Midbrain (tissue), 1 donor: ENCODE results near the gene EXOC7.
"Not testable (repeated sequence)": the region's sequence is repeated elsewhere in the genome, so short reads cannot be mapped to it uniquely, and the experiment has no call there.

Experiments used
- DNase-seq: peaks from one replicate; lab custom pipeline; 2025; lab: John Stamatoyannopoulos, UW

EXOC7 gene

DNA sequence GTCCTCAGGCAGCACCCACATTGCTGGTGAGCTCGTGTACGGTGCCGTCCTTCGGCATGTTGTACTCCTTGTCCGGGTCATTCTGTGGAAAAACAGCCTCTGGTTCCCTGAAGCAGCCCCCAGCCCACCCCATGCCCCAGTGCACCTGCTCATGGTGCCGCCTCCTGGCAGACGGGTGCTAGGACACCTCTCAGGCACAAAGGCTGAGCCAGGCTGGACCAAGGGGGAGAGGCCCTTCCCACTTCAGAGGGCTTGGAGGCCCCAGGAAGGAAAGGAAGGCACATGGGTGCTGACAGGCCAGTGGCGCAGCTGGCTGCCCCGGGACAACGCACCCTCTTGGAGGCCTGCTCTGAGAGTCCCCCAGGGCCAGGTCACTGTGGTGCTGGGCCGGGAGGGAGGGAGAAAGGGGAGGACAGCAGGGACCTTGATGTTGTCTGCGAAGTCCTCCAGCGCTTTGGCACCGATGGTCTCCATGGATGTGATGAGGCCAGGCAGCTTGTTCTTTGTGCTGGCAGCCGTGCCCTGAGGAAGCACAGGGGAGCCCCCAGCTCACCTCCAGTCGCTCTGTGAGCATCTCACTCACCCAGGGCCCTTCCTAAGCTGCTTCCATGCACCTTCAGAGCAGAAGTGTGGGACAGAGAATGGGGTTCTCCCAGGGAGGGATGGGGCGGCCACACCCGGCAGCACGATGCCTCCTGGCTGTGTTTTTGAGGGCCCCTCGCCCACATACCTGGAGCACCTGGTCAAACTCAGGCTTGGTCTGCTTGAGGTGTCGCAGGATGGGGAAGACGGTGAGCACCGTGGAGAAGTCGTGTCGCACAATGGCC lies 15.3 kb downstream of the EXOC7 start:
- no peak for DNase-seq

DNA sequence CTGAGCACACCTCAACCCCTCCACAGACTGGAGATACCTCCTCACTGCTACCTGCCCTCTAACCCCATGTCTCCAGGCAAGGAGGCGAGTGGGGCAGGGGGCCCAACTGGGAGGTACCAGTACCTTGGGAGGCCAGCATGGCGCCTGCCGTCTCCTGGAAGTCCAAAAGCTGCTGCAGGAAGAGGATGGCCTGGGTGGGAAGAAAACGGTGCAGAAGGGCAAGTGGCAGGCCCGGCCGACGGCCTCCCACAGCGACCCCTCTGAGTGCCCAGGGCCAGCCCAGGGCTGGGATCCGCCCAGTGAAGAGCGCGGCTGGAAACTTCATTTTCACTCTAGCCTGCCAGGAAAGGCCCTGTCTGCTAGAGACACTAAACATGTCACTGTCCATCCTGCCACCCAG lies 16.1 kb downstream of the EXOC7 start:
- DNase-seq = no peak

DNA sequence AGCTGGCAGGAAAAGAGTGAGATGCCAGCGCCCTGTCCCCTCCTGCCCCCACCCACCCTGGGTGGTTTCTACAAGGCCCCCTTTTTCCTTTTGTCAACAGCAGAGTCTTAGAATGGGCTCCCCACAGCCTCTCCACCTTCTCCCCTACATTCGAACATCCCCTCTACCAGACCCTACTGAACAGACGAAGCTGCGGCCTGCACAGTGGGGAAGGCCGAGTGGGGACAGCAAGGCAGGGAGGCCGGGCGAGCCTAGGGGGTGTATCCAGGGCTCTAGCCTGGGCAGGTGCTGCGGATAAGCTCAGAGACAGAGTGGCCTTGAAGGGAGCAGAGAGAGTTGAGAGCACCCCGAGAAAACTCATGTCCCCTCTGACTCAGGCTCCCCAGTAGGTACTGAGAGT lies 17.2 kb downstream of the EXOC7 start:
- DNase-seq = no peak

DNA sequence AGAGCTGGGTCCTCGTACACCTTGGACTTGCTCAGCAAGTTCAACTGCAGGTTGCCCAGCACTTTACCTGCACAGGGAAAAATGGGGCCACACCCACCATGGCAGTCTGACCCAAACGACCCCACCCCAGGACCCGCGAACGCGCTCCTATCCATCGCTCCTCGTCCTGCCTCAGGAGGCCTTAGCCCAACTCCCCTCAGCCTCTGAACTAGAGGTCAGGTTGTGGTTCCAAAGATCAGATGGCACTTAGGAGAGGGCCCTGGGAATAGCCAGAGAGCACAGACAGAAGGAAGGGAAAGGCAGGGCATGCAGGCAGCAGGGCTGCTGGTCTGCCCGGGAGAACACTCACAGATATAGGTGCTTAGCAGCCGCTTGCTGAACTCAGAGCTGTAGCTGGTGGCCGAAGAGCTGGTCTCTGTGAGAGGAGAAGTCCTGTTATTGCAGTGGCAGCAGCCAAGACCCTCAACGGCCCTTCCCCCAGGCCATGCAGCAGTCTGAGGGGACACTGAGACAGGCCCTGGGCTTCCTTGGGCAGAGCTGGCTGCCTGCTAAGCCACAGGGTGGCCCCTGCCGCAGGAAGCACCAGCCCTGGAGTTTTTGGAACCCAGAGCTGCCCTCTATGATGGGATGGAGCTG lies 17.7 kb downstream of the EXOC7 start:
- DNase-seq = no peak

DNA sequence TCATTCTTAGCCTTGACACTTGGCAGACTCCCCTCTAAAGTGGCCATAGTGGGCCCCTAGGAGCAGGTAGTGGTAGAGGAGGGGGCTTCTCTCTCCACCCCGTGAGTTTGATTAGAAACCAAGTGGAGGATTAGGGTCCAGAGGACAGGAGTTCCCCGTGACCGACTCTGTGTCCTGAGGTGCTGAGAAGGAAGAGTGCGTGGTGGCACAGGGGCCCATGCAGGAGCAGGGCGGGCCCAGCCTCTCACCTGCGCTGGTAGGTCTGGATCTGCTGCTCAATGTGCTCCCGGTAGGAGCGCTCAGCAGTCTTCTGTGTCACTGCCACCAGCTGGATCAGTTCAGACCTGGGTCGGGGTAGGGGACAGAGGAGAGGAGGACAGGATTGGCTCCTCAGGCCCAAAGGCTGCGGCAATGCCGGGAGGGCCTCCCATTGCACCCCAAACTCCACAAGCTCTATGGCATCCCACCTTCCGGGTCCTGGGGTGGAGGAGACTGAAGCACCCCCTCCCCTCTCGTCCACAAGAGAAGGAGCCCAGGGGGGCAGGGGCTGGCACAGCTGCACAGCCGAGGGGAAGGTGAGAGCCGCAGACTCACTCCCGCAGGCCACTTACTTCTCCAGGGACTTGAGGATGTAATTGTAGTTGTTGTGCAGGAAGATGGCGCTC lies 18.4 kb downstream of the EXOC7 start:
- no peak for DNase-seq

DNA sequence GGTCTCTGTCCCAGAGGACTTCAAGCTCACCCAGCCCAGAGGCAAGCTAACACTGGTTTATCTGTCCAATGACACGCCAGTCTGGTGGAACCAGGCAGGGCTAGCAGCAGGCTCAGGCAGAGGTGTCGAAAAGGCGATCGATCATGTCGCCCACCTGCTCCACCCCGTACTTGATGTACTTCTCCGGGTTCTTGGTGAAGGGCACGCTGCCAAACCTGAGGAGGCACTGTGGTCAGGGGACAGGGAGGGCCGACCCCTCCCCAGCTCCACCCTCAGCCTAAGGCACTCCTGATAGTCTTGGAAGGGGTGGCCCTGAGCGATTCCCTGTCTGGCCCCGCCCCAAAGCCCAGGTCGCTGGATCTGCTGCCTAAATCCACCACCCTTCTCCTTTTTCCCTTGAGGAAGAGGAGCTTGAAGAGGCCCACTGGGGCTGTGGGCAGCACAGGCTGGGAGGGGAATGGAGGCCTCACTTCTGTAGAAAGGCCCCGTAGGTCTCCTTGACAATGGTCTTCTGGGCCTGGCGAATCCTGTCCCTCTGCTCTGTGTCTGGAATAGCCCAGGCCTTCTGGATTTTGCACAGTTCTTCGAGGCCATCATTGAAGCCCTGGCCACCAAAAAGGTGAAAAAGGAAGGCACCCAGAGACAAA lies 19.9 kb downstream of the EXOC7 start:
- no peak for DNase-seq

DNA sequence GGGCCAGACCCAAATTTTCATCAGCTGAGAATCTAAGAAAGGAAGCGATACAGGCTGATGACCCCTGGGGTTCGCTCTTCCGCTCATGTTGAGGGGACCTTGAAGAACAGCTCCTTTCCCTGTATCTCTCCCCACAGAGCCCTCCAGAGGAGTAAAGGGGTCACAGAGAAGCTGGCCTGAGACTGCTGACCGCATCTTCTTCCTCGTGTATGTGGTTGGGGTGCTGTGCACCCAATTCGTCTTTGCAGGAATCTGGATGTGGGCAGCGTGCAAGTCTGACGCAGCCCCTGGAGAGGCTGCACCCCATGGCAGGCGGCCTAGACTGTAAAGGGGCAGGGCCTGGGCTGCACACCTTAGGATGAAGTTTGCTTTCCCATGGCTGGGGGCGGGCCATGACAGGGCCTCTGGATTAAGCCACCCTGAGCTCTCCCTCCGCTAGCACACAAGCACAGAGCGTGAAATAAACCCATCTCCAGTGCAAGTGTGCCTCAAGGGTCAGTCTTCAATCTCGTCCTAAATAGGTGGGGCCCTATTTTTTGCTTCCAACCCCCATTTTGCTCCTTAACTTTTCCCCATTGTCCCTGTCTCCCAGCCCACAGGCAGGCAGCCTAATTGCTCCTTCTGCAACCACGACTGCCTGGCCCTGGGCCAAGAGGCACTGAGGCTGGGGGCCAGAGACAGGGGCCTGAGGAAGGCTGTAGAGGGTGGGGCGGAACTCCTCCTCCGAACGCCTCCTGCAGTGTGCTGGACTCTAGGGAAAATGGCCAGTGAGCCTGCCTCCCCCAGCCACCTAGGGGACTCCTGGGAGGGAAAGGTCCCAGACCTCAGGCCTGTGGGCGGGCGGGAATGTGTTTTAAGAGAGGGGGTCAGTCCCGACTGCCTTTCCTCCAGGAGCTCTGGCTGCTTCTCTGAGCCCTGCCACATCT lies 21.0 kb downstream of the EXOC7 start:
- no peak for DNase-seq

DNA sequence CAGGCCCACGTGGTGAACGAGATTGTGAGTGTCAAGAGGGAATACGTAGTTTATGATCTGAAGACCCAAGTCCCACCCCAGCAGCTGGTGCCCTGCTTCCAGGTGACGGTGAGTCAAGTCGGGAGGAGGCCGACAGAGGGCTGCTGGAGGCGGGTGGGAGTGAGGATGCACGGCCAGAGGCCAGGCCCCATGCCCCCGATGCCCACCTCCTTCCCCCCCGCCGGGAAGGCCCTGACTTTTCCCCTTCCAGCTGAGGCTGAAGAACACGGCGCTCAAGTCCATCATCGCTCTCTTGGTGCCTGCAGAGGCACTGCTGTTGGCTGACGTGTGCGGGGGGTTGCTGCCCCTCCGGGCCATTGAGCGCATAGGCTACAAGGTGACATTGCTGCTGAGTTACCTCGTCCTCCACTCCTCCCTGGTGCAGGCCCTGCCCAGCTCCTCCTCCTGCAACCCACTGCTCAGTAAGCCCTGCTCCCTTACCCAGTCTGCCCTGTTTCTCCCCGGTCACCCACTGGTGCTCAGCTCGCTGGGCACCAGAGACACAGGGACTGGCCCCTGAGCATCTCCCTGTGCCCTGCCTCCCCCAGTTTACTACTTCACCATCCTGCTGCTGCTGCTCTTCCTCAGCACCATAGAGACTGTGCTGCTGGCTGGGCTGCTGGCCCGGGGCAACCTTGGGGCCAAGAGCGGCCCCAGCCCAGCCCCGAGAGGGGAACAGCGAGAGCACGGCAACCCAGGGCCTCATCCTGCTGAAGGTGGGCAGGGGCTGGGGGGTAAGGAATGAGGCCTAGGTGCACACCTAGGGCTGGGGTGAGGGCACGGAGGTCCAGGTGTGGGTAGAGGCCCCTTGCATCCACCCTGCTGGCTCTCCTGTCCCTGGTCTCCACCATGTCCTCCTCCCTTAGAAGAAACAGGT lies 22.0 kb downstream of the EXOC7 start:
- DNase-seq = no peak

DNA sequence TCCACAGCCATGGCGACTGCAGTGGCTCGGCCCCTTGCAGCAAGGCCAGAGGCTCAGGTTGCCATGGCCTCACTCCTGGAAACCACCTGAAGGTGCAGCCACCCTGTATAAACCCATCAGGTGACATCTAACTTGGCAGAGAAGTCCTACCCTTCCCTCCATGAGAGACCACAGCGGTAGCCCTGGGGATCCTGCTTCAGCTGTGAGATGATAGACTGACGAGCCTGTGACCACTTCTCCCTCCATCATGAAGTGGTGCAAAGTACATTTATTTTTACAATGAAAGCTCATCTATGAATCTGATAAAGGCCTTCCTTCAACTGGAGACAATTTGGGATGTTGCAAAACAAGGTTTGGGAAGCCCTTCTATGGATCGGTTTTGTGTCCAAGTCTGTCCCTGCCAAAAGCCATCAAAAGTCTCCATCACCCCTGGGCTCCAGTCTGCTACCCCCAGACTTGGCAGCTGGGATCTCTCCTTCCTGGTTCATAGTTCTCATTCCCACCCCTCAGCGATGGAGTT lies 22.8 kb downstream of the EXOC7 start:
- DNase-seq = no peak

DNA sequence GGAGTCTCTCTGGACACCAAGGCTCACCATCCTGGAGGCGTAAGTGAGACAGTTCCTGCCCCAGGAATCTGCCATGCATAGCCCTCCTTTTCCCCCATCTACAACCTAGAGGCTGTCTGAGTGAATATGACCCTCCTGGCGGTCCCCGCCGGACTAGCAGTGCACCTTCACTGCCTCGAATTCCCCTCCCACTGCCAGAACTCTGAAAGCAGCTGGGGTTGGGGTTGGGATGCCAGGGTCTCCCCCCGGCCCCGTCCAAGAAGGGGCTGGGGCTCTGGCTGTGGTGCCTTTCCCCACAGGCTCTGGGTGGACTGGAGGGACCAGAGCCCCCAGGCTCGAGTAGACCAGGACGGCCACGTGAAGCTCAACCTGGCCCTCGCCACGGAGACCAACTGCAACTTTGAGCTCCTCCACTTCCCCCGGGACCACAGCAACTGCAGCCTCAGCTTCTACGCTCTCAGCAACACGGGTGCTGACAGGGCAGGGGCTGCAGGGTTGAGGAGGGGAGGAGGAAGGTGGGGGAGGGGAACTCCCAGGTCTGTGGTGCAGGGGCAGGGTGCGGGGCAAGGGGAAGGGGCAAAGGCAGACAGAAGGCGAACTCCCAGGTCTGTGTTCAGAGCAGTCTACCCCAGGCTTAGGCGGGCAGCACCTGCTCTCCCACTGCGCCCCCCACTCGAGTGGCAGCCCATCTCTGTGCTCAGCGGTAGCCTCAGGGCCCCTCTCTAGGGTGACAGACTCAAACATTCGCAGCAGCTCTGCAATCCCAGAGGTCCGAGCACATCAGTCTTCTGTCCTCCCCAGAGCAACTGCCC lies 23.4 kb downstream of the EXOC7 start:
- DNase-seq = no peak

DNA sequence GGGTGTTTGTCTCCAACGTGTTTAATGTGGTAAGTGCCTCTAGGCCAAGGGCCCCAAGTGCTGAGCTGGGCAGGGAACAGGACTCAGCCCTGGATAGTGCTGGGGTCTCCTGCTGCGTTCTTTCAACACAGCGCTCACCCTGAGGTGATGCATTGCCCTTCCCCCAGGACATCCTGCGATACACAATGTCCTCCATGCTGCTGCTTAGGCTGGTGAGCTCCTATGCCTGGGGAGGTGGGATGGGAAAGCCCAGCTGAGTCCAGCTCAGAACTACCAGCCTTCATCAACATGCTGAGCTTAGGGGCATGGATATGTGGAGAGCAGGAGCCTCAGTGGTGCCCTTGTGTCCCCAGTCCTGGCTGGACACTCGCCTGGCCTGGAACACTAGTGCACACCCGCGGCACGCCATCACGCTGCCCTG lies 24.0 kb downstream of the EXOC7 start:
- no peak for DNase-seq

DNA sequence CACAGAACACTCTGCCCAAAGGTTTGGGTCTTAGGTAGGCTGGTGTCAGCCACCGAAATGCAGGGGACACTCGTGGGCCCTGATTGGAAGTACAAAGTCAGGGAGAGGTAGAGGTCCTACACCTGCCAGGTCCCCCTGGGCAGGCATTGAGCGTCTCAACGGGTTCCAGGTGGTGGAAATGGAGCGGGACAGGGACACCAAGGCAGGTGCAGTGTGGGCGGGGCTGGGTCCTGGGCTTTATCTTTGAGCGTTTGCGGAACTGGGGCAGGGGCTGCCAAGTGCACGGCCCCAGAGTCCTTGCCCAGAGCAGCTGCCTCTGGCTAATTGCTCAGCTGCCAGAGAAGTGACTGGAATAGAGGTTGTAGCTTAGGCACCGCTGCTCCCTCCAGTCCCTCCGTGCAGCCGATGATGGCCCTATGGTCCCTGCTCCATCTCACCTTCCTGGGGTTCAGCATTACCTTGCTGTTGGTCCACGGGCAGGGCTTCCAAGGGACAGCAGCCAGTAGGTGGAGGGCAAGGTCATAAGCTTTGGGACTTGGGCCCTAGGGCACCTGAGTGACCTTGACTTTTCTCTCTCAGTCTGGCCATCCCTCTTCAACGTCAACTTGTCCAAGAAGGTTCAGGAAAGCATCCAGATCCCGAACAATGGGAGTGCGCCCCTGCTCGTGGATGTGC lies 24.6 kb downstream of the EXOC7 start, which contains the start of gene ZACN:
Gene ZACN (plus strand): TSS at position 323 of the 675 bp plus-strand sequence. CDS start 83 bp downstream, at position 406.
- DNase-seq = no peak

DNA sequence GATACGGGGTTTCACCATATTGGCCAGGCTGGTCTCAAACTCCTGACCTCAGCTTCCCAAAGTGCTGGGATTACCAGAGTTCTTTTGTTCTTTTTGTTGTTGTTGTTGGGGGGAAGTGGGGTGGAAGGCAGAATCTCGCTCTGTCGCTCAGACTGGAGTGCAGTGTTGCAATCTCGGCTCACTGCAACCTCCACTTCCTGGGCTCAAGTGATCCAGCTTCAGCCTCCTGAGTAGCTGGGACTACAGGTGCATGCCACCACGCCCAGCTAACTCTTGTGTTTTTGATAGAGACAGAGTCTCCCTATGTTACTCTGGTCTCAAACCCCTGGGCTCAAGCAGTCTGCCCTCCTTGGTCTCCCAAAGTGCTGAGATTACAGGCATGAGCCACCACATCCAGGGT lies 25.2 kb downstream of the EXOC7 start:
- not testable (repeated sequence) for DNase-seq

DNA sequence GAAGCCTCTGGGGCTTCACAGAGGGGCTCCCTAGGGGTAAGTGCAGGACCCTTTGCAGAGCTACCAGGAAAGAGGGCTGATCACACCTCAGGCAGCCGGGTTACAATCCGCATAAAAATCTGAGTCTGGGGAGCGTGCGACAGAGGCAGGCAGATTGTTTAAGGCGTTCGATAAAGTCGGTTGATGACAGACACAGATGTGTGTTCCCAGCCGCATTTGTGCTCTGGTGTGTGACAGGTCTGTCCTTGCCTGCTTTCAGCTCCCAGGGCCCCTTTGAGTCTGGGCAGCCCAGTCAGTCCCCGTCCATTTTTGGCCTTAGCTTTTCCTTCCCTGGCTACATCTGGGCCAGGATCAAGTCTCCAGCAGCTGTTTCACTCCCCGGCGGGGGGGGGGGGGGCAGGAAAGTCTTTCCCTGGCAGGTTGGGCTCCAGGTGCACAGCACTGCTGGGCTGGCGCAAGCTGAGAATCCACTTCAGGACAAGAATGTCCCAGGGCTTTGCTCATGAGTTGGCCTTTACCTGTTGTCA lies 25.9 kb downstream of the EXOC7 start:
- DNase-seq = no peak

DNA sequence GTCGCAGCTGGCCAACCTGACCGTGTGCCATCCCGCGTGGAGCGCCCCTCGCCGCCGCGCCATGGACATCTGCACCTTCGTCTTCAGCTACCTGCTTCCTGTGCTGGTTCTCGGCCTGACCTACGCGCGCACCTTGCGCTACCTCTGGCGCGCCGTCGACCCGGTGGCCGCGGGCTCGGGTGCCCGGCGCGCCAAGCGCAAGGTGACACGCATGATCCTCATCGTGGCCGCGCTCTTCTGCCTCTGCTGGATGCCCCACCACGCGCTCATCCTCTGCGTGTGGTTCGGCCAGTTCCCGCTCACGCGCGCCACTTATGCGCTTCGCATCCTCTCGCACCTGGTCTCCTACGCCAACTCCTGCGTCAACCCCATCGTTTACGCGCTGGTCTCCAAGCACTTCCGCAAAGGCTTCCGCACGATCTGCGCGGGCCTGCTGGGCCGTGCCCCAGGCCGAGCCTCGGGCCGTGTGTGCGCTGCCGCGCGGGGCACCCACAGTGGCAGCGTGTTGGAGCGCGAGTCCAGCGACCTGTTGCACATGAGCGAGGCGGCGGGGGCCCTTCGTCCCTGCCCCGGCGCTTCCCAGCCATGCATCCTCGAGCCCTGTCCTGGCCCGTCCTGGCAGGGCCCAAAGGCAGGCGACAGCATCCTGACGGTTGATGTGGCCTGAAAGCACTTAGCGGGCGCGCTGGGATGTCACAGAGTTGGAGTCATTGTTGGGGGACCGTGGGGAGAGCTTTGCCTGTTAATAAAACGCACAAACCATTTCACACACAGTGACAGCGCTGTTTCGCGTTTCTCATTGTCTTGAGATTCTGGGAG lies 26.6 kb downstream of the EXOC7 start:
- no peak for DNase-seq

DNA sequence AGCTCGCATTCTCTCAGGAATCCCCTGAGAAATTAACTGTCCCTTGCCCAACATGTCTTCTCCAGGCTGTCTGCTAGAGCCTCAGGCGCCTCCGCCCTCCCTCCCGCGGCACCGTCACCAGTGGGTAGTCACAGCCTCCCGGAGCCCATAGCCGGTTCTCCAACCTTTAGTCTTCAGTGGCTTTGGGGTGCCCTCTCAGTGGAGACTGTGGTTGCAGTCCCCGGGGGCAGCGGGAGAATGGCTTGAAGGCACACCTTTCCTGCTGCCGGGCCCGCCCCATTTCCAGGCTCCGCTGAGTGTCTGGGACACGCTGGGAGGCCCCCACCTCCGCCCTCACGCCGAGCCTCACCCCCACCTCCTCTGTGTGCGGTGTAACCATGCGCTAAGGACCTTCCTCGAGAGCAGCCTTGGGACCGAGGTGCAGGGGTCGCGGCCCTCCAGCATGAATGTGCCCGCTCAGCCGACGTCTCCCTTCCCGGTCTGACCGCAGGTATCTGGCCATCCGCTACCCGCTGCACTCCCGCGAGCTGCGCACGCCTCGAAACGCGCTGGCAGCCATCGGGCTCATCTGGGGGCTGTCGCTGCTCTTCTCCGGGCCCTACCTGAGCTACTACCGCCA lies 27.3 kb downstream of the EXOC7 start:
- no peak for DNase-seq
